GM12875 (cell line): ENCODE data around the gene RBCK1.

Experiments
- H3K4me3 ChIP-seq: one replicate; pipeline ENCODE4 v1.5.1; 2011; ENCODE audit warnings: low read depth, low read length, control low read depth
- CTCF ChIP-seq: IDR thresholded peaks from 2 replicates; pipeline ENCODE4 v1.5.1; 2011; ENCODE audit warnings: low read depth, mild to moderate bottlenecking, control low read depth, inconsistent platforms, low read length, moderate library complexity, borderline replicate concordance; ENCODE audit not compliant: insufficient read depth

RBCK1 gene

DNA sequence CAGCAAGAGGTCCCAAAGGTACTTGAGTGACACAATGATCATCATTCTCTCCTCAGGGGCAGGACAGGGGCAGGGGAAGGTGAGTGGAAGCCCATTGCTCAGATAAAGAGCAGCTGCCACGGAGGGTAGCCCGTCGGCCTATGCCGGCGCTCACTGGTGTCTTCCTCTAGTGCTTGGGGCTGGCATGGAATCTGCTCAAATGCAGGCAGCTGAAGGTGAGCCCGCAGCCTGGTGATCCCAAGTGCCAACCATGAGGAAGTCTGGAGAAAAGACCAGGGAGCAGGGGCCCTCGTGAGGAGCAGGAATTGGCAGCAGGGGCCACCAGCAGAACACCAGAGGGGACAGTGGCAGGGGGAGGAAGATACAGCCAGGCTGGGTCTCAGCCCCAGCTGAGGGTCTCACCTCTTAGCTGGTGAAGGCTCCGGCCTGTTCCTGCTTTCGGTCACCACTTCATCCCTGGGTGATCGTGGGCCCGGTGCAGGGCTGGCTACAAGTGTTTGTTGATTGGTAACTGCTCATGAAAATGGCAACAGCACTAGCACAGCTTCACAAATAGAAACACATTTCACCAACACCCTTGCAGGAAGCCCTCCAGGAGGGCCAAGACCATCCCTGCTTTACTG lies 24.7 kb downstream of the RBCK1 start:
- no peak for TF ChIP-seq CTCF
- no peak overlapping the region for H3K4me3 ChIP-seq

DNA sequence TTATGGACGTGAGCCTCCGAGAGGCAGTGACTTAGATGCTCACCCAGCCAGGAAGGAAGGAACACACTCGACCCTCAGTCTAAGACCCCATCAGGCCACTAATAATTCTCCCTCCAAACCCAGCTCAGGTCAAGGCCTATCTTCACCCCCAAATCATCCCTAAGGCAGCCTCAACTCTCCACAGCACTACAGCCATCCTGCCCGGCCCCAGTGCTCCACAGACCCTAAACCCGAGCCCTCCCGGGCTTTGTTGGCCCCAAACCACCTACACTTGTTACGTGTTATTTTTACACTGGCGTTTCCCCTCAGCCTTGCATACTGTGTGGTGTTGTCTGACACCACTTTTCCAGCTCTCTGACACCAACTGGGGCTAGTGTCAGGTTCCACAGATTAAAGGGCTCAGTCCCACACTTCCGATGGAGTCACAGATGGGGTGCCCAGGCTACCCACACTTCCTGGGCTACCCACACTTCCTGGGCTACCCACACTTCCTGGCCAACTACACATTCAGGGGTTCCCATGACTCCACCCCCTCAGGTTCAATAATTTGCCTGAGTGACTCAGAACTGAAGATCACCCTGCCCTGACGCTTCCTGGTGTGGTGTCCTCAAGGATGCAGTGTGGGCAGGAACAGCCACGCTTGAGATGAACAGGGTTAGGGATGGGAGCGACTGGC lies 25.3 kb downstream of the RBCK1 start:
- TF ChIP-seq CTCF, result no peak
- no peak overlapping the region for H3K4me3 ChIP-seq

DNA sequence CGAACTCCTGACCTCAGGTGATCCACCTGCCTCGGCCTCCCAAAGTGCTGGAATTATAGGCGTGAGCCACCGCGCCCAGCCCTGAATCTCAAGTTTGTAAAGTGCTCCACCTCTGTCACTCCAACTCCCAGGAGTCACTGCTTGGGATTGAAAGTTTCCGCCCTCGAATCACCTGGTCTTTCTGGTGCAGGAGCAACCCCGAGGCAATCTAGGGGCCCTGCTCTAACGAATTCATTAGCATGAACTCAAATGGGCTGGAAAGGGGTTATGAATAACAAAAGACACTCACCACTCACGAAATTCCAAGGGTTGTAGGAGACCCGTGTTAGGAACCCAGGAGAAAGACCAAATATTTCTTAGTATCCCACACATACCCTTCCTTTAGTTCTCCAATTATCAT lies 26.1 kb downstream of the RBCK1 start:
- TF ChIP-seq CTCF, result no peak
- no peak overlapping the region for H3K4me3 ChIP-seq

- no peak overlapping the region for H3K4me3 ChIP-seq
- no peak for TF ChIP-seq CTCF
Measured at GRCh38 chr20:434661-435419, 26.7 kb downstream of the RBCK1 start.

DNA sequence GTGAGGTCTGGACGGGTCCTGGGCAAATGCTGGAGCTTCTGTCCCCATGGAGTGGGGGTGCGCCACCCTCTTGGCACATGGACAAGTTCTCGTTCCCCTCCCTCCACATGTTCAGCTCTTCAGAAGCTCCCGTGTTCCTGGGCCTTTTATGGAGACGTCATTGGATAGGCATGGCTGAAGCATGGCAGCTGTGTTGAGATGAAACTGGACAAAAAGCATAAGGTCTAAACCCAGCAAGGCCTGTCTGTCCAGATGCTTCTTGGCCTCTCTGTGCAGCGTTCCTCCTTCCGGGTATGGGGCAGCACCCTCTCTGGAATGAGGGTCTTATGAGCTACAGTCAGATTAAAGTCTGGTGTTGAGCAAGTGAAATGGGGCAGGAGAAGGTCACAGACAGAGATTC lies 27.5 kb downstream of the RBCK1 start:
- H3K4me3 ChIP-seq, result no peak overlapping the region
- TF ChIP-seq CTCF, result no peak

DNA sequence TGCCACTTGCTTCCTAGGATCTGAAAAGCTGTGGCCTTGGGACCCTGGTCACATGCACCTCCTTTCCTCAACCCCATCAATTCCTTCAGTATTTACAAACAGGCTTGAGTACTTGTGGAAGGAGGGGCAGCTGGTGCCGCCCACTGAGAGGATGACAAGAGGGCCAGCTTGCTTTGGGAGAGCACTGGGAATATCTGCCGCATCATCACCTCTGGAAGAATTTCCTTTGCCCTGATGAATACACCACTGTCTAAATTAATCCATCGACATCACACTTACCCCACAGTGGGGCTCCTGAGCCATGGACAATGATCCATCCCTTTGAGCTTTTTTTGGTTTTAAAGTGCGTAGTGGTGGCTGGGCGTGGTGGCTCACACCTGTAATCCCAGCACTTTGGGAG lies 28.4 kb downstream of the RBCK1 start:
- H3K4me3 ChIP-seq, result no peak overlapping the region
- no peak for TF ChIP-seq CTCF
